ENCODE data around the gene CFAP410.

GRCh38 chr21:44365967-44366585 is 26.9 kb upstream of the CFAP410 start:
- TF ChIP-seq EZH2 (IDR thresholded peaks at IDR 0.05; ENCODE audit: insufficient read depth, poor library complexity, severe bottlenecking) (no peak), EZH2phosphoT487 (IDR thresholded peaks at IDR 0.05; ENCODE audit: insufficient read depth, low read depth) (no peak)
